COLO668 (cell line): ENCODE measurements around the gene SPATA32.

Source experiments
- DNase-seq: peaks from one replicate; lab custom pipeline; 2025; ENCODE audit not compliant: unreplicated experiment; lab: John Stamatoyannopoulos, UW

SPATA32 gene

DNA sequence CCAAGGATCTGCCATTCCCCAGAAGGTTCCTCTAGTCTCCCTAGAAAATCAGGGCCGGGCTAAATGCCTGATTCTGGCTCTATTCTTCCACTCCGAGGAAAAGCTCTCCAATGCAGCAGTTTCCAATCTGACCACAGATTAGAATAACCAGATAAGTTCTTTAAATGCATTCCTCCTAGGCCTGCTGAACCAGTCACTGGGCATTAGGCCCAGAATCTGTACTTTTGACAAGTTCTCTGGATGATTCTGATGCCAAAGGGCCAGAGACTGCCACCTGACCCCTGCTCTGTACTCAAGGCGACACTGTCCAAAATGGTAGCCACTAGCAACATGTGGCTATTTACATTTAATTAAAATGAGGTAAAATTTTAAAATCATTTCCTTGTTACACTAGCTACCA lies 32.6 kb upstream of the SPATA32 start:
- DNase-seq = no peak

DNA sequence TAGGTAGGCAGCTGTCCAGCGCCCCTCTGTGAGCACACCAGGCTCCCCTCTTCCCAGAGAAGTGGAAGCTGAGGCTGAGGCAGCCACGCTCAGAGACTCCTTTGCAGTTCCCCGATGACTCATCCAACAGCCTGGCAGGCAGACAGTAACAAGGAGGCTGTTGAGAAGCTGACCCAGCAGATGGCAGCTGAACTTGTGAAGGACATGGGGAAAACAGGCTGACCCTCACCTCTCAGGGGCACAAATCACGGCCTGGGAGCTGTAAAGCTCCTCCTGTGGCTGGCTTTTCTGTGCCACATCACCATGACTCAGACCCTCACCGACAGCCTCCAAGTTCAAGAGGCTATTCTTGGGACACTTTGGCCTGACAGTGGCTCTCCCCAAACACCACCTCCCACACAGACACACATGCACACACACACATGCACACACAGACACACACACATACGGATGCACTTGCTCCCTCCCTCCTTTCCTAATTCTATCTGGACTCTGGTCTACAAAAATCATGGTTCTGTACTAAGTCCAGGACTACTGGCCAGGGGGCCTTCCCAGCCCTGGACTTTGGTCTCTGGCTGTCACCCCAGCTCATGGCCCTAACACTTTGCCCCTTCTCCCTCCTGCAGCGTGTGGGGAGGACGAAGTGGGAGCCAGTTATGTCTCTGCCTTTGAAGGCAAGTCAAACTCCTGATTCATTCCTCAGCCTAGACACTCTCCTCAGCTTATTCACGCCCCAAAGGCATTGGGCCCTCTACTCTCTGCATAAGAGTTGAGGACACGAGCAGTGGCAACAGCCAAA lies 31.7 kb upstream of the SPATA32 start:
- DNase-seq = peak; percentile 20

DNA sequence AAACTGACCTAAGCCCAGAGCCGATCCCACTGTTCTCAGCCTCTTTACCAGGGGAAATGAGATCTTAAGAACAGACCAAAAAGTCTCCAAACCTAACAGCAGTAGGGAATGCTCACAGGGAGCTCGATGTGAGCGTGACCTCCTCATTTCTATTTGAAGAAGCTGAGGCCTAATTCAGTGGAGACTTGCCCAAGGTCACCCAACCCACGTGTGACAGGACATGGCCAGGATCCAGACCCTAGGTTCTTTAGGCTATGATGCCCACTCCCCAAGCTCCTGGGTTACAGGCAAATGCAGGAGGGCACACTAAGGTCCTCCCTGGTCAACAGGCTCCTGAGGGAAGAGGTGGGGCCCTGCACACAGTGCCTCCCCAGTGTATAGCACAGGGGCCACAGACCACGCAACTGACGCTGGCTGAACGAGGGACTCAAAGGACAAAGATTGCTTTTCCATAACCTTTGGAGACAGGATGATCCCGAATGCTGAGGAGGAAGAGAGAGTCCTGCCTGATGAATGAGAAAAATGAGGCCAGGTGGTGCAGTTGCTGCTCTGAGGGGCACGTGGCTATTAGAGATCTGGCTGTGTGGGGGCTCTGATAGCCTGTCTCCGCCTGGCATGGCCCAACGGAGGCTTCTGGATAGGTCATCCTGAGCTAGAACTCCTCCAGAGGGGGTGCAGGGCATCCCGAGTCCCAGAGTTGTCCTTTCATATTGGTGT lies 31.0 kb upstream of the SPATA32 start:
- no peak for DNase-seq

DNA sequence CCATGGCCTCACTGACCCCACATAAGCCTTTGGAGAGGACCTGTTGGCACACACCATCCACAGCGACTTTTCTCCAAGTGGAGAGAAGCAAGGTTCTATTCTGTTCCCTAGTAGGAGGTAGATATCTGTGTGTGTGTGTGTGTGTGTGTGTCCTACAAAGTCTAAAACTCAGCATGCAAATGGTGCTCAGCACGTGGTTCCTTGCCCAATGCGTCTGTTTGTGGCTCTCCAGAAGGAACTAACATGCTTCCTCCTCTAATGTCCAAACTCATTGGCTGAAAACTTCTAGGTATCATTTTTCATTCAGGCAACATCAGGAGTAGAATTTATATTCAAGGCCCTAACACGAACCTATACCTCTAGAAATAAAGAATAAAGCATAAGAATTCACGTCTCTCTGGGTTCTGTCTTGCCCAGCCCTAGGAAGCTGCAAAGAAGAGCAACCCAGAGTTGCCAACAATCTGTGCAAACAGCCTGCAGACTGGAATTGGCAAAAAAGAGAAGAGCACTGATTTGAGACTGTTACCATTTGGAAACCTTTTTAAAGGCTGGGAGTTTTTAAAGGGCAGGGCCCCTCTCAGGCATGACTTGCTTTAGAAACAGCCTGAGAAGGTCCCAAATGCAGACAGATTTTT lies 29.4 kb upstream of the SPATA32 start:
- no peak for DNase-seq

- DNase-seq = no peak
Observed at GRCh38 chr17:45290269-45290765, 28.4 kb upstream of the SPATA32 start.

DNA sequence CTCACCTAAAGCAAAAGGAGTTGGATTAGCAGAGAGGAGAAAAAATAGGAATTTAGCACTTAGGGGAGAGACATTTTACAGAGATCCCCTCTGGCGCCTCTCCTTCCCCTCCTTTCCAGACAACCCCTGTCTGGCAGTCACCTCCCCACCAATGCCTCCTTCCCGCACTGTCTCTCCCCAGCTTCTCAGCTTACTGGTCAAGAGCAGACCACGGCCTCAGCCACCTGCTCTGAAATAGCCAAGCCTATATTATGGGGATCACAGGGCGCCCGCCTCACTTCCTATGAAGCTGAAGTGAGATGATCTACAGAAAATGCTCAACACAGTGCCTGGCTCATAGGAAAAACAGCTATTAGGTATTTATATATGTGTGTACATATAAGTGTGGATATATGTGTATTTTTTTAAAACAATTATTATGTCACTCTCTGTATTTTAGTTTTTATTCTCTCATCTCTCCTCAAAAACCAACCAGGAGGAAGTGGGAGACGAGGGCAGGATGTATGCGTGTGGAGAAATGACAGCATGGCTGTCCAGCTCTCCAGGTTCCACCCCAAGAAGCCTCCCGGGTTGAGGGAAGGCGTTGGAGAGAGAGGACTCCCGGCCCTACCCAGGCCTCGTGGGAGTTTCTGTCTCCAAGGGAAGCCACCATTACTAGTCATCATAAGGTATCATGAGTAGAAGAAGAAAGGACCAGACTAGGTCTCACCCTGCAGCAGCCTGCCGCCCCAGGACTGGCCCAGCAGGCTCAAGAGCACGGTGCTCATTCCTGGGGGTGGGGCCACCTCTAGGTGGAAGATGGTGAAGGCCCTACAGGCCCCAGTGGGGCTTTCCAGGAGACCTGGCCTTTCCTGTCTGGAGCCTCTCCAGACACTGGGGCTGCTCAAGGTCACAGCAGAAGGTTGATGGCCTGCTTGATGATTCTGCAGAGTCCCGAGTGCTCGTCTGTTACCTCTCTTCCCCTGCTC lies 27.7 kb upstream of the SPATA32 start:
- no peak for DNase-seq

DNA sequence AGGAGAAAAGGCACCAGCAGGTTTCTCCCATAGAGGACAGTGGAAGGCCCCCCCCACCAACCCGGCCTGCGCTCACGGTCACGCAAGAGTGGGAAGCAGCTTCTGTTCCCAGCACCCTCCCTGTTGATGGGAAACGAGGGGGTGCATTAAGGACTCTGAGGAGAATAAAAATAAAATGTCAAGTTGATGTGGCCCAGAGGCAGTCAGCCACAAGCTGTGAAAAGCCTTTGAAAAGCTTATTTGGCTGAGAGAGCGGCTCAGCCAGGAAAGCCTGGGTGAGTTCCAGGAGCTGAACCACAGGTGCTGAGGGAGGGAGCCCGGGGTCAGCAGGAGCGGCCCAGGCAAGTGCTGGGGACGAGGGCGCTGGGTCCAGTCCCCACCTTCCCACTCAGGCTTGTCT lies 26.9 kb upstream of the SPATA32 start:
- DNase-seq = no peak

DNA sequence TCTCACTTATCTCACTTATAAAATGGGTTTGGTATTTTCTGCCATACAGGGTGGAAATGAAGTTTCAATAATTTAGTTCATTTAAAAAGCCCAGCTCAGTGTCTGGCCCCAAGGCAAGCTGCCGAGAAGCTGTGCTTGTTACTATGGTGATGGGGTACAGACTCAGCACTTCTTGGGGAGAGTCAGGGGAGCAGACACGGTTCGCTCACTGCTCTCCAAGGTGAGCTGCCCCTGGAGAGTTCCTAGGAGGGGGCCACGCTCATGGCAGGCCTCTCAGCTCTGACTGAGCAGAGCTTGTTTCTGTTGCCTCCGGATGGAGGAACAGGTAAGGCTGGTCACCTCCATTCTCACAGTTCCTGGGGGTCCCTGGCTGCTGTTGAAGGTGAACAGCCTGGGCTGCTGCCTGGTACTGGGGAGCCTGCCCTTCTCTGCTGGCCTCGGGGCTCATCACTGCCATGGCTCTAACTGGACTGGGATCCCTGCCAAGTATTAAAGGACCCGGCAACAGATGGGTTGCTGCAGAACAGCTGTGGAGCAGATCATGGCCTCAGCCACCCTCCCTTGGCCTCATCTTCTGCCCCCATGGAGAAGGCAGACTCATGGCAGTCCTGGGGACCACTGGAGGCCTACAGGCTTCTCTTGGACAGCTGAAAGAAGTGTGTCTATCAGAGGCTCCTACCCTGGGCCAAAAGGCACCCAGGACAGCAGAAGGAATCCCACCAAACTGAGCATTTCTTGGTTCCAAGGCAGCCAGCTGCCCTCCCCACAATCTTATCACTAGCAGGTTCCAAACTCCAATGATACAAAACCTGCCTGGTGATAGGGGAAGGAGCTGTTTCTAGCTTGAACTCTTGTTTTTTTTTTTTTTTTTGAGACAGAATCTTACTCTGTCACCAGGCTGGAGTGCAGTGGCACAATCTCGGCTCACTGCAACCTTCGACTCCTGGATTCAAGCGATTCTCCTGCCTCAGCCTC lies 25.9 kb upstream of the SPATA32 start:
- peak; percentile 20 for DNase-seq

- no peak for DNase-seq
Observed at GRCh38 chr17:45286286-45286685, 24.4 kb upstream of the SPATA32 start.

- peak; percentile 17 for DNase-seq
Observed at GRCh38 chr17:45284176-45285140, 22.6 kb upstream of the SPATA32 start.

GRCh38 chr17:45283711-45284110 lies 21.8 kb upstream of the SPATA32 start:
- no peak for DNase-seq

DNA sequence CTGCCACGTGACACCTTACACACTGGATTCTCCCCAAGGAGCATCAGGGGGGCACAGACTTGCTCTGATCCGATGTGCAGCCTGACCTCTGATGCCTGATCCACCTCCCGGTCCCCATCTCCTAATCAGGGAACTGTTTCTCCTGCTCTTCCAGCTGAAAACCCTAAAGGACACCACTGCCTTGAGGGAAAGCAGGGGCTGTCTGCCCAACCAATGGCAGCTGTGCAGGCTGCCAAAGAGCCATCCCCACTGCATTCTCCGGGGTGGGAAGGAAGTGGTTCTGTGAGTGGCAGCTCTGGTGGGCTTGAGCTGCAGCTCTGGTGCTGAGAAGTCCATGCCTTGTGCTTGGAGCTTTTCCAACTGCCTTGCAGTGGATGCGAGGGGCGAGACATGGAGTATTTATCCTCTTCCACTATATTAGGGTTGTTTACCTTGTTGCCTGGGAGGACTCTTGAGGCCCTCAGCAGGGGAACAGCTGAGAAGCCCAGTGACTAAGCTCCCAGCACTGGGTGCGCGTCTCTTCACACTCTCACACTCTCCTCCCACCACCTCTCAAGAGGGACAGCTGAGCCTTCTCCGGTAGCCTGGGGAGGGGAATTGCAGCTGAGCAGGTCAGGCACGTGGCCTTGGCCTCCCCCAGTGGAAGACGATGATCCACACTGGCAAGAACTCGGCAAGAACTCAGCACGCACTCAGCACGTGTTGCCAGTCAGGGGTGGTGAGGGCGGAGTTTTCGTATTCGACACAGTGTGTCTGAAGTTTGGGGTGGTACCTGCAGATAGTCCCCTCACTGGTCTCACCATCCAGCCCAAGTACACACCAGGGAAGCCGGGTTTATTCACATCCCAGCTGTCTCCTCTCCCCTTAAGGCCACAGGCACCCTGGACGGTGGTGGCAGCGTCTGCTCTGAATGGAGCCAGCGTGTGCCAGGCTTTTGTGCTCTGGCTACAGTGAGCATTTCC lies 21.1 kb upstream of the SPATA32 start:
- DNase-seq = peak; percentile 2

GRCh38 chr17:45279898-45280297 lies 18.0 kb upstream of the SPATA32 start:
- no peak for DNase-seq

DNA sequence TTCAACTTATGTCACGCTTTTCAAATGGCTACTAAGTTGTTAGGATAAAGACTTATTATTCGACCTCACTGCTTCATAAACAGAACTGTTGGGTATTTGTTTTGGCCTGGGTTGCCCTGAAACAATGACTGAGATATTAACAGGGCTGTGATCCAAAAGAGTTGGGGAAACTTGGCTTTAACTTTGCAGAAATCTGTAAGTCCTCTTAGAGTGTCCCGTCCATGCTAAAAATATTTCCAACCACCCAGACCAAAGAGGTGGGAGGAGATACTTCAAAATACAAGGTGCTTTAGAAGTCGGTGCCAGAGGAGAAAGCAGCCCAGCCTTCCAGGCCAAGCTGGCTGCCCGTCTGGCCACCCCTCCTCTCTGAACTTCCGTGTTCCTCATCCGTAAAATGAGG lies 16.1 kb upstream of the SPATA32 start:
- no peak for DNase-seq

DNA sequence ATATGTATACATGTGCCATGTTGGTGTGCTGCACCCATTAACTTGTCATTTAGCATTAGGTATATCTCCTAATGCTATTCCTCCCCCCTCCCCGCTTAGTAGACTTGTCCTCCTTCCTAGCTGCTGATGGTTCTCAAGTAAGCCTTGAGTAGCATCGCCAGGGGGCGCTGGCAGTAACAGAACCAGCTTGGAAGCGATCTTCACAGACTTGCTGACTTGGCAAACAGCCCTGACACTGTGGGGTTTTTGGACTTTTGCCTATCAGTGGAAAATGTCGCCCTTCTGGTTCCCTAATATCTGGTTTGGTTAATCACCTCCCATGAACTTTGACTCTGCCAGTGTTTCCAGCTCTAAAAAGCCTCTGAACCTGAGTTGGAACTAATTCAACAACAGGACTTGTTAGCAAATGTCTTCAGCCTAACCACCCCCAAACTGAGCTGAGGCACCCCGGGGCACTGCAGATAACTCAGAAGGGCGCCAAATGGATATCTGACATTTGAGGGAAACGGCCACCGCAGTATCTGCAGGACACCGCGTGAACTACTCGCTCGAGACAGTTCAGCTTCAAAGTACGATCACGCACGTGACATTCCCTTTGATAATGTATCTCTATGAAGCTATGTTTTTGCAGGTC lies 15.4 kb upstream of the SPATA32 start:
- DNase-seq = peak; percentile 81

DNA sequence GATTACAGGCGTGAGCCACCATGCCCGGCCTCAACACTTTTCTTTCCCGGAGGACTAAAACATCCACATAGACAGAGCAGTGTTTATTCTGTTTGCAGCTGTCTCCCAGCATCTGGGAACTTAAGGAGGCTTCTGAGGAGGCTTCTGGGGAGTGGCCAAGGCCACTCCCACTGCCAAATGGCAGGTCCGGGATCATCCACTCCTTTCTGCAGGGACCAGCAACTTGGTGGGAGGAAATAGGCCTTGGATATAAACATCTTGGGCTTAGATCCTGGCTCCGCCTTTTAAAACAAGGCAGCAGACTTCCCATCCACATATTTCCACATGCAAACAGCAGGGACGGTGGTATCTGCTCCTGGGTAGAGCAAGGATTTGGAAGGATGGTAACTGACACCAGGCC lies 14.1 kb upstream of the SPATA32 start:
- no peak for DNase-seq

- no peak for DNase-seq
Observed at GRCh38 chr17:45274033-45274432, 12.1 kb upstream of the SPATA32 start.
